ENCODE measurements around the gene C16orf96. TPM values are rescaled to one million over a fixed set of nuclear protein-coding genes. Genes with fewer than 3 reads are reported as not detected.

Gene C16orf96
- total RNA-seq, 1 donor from 2014 or later, result 0.11 TPM

GRCh38 chr16:4641895-4642294, 85.8 kb downstream of the C16orf96 start:
- no peak for DNase-seq (ENCODE audit: low read depth)

DNA sequence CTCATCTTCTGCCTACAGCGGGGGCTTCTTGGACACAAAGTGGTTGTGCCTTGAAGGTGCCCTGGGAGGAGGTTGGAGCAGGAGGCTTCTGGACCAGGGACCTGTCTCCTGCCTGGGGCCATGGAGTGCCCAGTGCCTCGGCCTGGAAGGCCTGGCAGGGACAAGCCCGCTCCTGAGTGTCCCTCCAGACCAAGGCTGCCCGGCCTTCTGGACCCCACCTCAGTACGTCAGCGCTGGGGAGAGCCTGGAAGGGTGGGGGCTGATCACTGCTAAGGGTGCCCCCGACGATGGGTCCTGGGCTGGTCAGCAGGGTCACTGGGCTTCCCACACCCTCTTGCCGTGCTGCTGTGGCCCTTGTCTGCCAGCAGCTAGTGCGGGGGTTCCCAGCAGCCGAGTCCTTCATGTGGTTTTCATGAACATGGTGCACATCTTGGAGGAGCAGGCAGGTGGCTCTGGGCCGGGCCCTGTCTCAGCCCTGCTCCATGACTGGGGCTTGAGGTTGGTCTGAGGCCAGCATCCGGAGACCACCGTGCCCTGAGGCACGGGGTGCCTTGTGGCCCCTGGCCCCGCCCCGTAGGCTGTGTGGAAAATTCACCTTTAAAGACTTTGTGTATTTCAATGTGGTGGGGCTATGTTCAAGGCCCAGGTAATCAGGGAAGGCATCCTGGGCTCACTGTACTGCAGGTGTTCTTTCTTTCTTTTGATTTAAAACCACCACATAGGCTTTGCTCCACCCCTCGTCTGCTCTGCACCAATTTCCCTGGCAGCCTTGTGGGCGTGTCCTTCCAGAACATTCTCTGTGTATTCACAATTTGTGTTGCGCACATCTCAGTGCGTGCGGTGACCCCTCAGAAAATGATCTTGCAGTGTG, 90.9 kb downstream of the C16orf96 start:
- no peak for DNase-seq (ENCODE audit: low read depth)

GRCh38 chr16:4647644-4647980, 91.5 kb downstream of the C16orf96 start:
- DNase-seq (ENCODE audit: low read depth), result no peak

GRCh38 chr16:4648917-4649316, 92.8 kb downstream of the C16orf96 start:
- DNase-seq (ENCODE audit: low read depth), result no peak

DNA sequence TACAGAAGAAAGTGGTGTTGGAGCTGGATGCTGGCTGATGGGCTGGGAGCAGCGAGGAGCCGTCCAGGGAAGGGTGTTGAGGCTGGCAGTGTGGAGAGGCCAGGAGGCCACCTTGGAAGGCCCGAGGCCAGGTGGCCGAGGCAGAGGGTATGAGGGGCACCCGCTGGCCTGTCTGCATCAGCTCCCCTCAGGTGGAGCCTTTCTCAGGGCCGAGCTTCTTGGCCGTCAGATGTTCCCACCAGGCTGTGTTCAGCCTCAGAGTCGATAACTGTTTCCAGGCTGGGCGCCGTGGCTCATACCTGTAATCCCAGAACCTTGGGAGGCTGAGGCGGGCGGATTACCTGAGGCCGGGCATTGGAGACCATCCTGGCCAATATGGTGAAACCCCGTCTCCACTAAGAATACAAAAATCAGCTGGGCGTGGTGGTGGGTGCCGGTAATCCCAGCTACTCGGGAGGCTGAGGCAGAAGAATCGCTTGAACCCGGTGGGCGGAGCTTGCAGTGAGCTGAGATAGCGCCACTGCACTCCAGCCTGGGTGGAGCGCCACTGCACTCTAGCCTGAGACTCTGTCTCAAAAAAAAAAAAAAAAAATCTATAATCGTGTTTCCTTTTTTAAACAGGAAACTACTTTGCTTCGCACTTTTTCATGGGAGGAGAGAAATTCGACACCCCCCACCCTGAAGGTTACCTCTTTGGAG, 93.8 kb downstream of the C16orf96 start:
- no peak for DNase-seq (ENCODE audit: low read depth)

Other genes with a start within 250 kb of the C16orf96 start
- 3.3 and 4.5 TPM in 2 replicates for gene GLIS2, start 240.3 kb upstream of the C16orf96 start, total RNA-seq
- gene PAM16, start 205.0 kb upstream of the C16orf96 start, total RNA-seq, result 28.4 and 50.7 TPM in 2 replicates
- 7.5 and 10.9 TPM in 2 replicates for gene VASN, start 184.5 kb upstream of the C16orf96 start, total RNA-seq
- gene CORO7, start 139.7 kb upstream of the C16orf96 start, total RNA-seq, result 122 and 370 TPM in 2 replicates
- 67.6 and 72.7 TPM in 2 replicates for gene DNAJA3, start 130.5 kb upstream of the C16orf96 start, total RNA-seq
- gene NMRAL1, start 81.7 kb upstream of the C16orf96 start, total RNA-seq, result 22.6 and 35.8 TPM in 2 replicates
- 35.4 and 37.5 TPM in 2 replicates for gene HMOX2, start 79.9 kb upstream of the C16orf96 start, total RNA-seq
- 30.6 and 38.4 TPM in 2 replicates for gene CDIP1, start 17.6 kb upstream of the C16orf96 start, total RNA-seq
- gene UBALD1, start 58.5 kb downstream of the C16orf96 start, total RNA-seq, result 10.0 and 12.8 TPM in 2 replicates
- gene MGRN1, start 68.5 kb downstream of the C16orf96 start, total RNA-seq, result 31.9 and 33.6 TPM in 2 replicates
- gene NUDT16L1, start 137.2 kb downstream of the C16orf96 start, total RNA-seq, result 81.4 and 102 TPM in 2 replicates
- 16.8 and 18.0 TPM in 2 replicates for gene ANKS3, start 177.9 kb downstream of the C16orf96 start, total RNA-seq
- gene DNAAF8, start 178.2 kb downstream of the C16orf96 start, total RNA-seq, result 0.91 and 1.1 TPM in 2 replicates
- gene ZNF500, start 210.8 kb downstream of the C16orf96 start, total RNA-seq, result 10.9 and 16.1 TPM in 2 replicates
- not detected in 2 replicates for gene SEPTIN12, start 232.0 kb downstream of the C16orf96 start, total RNA-seq
- gene SMIM22, start 239.0 kb downstream of the C16orf96 start, total RNA-seq, result not detected in 2 replicates
- 21.1 and 46.6 TPM in 2 replicates for gene ROGDI, start 246.3 kb downstream of the C16orf96 start, total RNA-seq